HUES6 (cell line): ENCODE results near the gene CADM2.
"Not testable (repeated sequence)": the region's sequence is repeated elsewhere in the genome, so short reads cannot be mapped to it uniquely, and the experiment has no call there.

Experiments
- H3K27ac ChIP-seq: 2 replicates; pipeline ENCODE4 v1.7.0; 2013; ENCODE audit warnings: low read depth, mild to moderate bottlenecking, low read length, inconsistent platforms
- H3K27me3 ChIP-seq: 2 replicates; pipeline ENCODE4 v1.6.1; 2013; ENCODE audit warnings: low read length; ENCODE audit not compliant: control insufficient read depth, insufficient read depth
- H3K36me3 ChIP-seq: 2 replicates; pipeline ENCODE4 v1.6.1; 2013; ENCODE audit warnings: low read length; ENCODE audit not compliant: control insufficient read depth, insufficient read depth
- H3K4me1 ChIP-seq: 2 replicates; pipeline ENCODE4 v1.6.1; 2013; ENCODE audit warnings: low read length; ENCODE audit not compliant: control insufficient read depth, insufficient read depth
- H3K4me3 ChIP-seq: 2 replicates; pipeline ENCODE4 v1.5.1; 2013; ENCODE audit warnings: low read depth, low read length
- H3K9ac ChIP-seq: one replicate; pipeline ENCODE4 v1.6.1; 2013; ENCODE audit warnings: mild to moderate bottlenecking, low read length
- H3K9me3 ChIP-seq: 2 replicates; pipeline ENCODE4 v1.6.1; 2013; ENCODE audit warnings: low read depth, low read length; ENCODE audit not compliant: control insufficient read depth, insufficient read depth

Gene CADM2

GRCh38 chr3:85074003-85074402, 115.2 kb downstream of the CADM2 start:
- Histone ChIP-seq H3K4me1 (peaks cover 6% of the 10 kb centered on the region; the same call in 1 of the 2 replicates), H3K27me3 (no peaks in the 10 kb centered on the region), H3K9ac (no peak overlapping the region), H3K4me3 (no peak overlapping the region), H3K36me3 (no peaks in the 10 kb centered on the region), H3K27ac (no peak overlapping the region), H3K9me3 (no peaks in the 10 kb centered on the region)

- H3K36me3 ChIP-seq, result no peaks in the 10 kb centered on the region
- no peaks in the 10 kb centered on the region for H3K27me3 ChIP-seq
- 0 out of 2 replicates have a peak overlapping the region, but pooled peaks have one; percentile 13 for H3K27ac ChIP-seq
- no peaks in the 10 kb centered on the region for H3K9me3 ChIP-seq
- H3K4me3 ChIP-seq, result no peak overlapping the region
- no peak overlapping the region for H3K9ac ChIP-seq
- peaks cover 6% of the 10 kb centered on the region; the same call in 1 of the 2 replicates for H3K4me1 ChIP-seq
Observed at GRCh38 chr3:85075663-85076062, 116.9 kb downstream of the CADM2 start.

GRCh38 chr3:85077018-85077417, 118.2 kb downstream of the CADM2 start:
- H3K27ac ChIP-seq, result no peak overlapping the region
- no peak overlapping the region for H3K4me3 ChIP-seq
- peaks cover 9% of the 10 kb centered on the region; the same call in 1 of the 2 replicates for H3K4me1 ChIP-seq
- no peak overlapping the region for H3K9ac ChIP-seq
- no peaks in the 10 kb centered on the region for H3K36me3 ChIP-seq
- H3K9me3 ChIP-seq, result no peaks in the 10 kb centered on the region
- no peaks in the 10 kb centered on the region for H3K27me3 ChIP-seq

GRCh38 chr3:85081191-85081906, 122.6 kb downstream of the CADM2 start:
- Histone ChIP-seq H3K4me3 (no peak overlapping the region), H3K4me1 (peaks cover 3% of the 10 kb centered on the region; the same call in 1 of the 2 replicates), H3K27ac (no peak overlapping the region; the same call in 1 of the 2 replicates), H3K9ac (no peak overlapping the region), H3K36me3 (no peaks in the 10 kb centered on the region), H3K9me3 (no peaks in the 10 kb centered on the region), H3K27me3 (no peaks in the 10 kb centered on the region)

- H3K36me3 ChIP-seq, result no peaks in the 10 kb centered on the region
- H3K4me1 ChIP-seq, result peaks cover 11% of the 10 kb centered on the region; the same call in 1 of the 2 replicates
- no peaks in the 10 kb centered on the region for H3K27me3 ChIP-seq
- H3K27ac ChIP-seq, result no peak overlapping the region
- no peak overlapping the region for H3K4me3 ChIP-seq
- no peak overlapping the region for H3K9ac ChIP-seq
- H3K9me3 ChIP-seq, result no peaks in the 10 kb centered on the region
Observed at GRCh38 chr3:85090495-85090894, 131.7 kb downstream of the CADM2 start.

GRCh38 chr3:85100316-85100715, 141.5 kb downstream of the CADM2 start:
- Histone ChIP-seq H3K27me3 (no peaks in the 10 kb centered on the region), H3K36me3 (no peaks in the 10 kb centered on the region), H3K27ac (no peak overlapping the region), H3K9ac (no peak overlapping the region), H3K4me1 (no peaks in the 10 kb centered on the region), H3K9me3 (no peaks in the 10 kb centered on the region), H3K4me3 (no peak overlapping the region)

- Histone ChIP-seq H3K9me3 (no peaks in the 10 kb centered on the region), H3K9ac (no peak overlapping the region), H3K27me3 (no peaks in the 10 kb centered on the region)
Observed at GRCh38 chr3:85102781-85103180, 144.0 kb downstream of the CADM2 start.

GRCh38 chr3:85110393-85110792, 151.6 kb downstream of the CADM2 start:
- Histone ChIP-seq H3K9me3 (no peaks in the 10 kb centered on the region), H3K9ac (no peak overlapping the region), H3K4me3 (no peak overlapping the region), H3K36me3 (no peaks in the 10 kb centered on the region), H3K27ac (no peak overlapping the region), H3K27me3 (no peaks in the 10 kb centered on the region), H3K4me1 (no peaks in the 10 kb centered on the region)

More at GRCh38 chr3:85102781-85103180, 144.0 kb downstream of the CADM2 start:
- Histone ChIP-seq H3K36me3 (no peaks in the 10 kb centered on the region), H3K4me3 (no peak overlapping the region), H3K27ac (no peak overlapping the region), H3K4me1 (no peaks in the 10 kb centered on the region)

- H3K36me3 ChIP-seq, result no peaks in the 10 kb centered on the region
- no peak overlapping the region for H3K4me3 ChIP-seq
- H3K9me3 ChIP-seq, result no peaks in the 10 kb centered on the region
- H3K9ac ChIP-seq, result no peak overlapping the region
- H3K27ac ChIP-seq, result no peak overlapping the region
- H3K4me1 ChIP-seq, result no peaks in the 10 kb centered on the region
- H3K27me3 ChIP-seq, result no peaks in the 10 kb centered on the region
Observed at GRCh38 chr3:85120879-85121278, 162.1 kb downstream of the CADM2 start.

GRCh38 chr3:85132864-85133263, 174.1 kb downstream of the CADM2 start:
- H3K27me3 ChIP-seq, H3K4me3 ChIP-seq, H3K9me3 ChIP-seq, H3K9ac ChIP-seq, H3K36me3 ChIP-seq, H3K4me1 ChIP-seq, H3K27ac ChIP-seq: not testable (repeated sequence)

GRCh38 chr3:85133691-85134420, 175.1 kb downstream of the CADM2 start:
- H3K27ac ChIP-seq, H3K36me3 ChIP-seq, H3K4me1 ChIP-seq, H3K9me3 ChIP-seq, H3K27me3 ChIP-seq, H3K4me3 ChIP-seq, H3K9ac ChIP-seq: not testable (repeated sequence)
